HAP-1 (cell line): ENCODE results near the gene COL9A2.

Experiments
- DNase-seq, 2 experiments: peaks; one replicate each; pipeline ENCODE4 v3.0.0-alpha.2; 2016 to 2020; ENCODE audit warnings: low spot score in 2 of 2
- H3K27me3 ChIP-seq: fragments of 250-450 bp; sonication (Bioruptor Pico); 2 replicates; pipeline ENCODE4 v1.5.1; 2020; ENCODE audit warnings: low read depth, mild to moderate bottlenecking, moderate library complexity
- H3K36me3 ChIP-seq: fragments of 250-450 bp; sonication (Bioruptor Pico); replicated peaks from 2 replicates; pipeline ENCODE4 v1.5.1; 2020; ENCODE audit warnings: mild to moderate bottlenecking
- H3K4me1 ChIP-seq: fragments of 250-450 bp; sonication (Bioruptor Pico); 2 replicates; pipeline ENCODE4 v1.5.1; 2020; ENCODE audit warnings: mild to moderate bottlenecking
- H3K4me3 ChIP-seq: fragments of 250-450 bp; sonication (Bioruptor Pico); 2 replicates; pipeline ENCODE4 v1.5.1; 2020; ENCODE audit warnings: mild to moderate bottlenecking, moderate library complexity
- H3K9me3 ChIP-seq: fragments of 250-450 bp; sonication (Bioruptor Pico); 2 replicates; pipeline ENCODE4 v1.5.1; 2020; ENCODE audit warnings: mild to moderate bottlenecking, moderate library complexity
- in situ Hi-C: fragments of 300-500 bp; cut with MboI; formaldehyde crosslinking; loops from 3 replicates; pipeline ENCODE4 v1.14.3; 2020; ENCODE audit warnings: low sequenced_read_pairs, inconsistent platforms, mixed read lengths

The COL9A2 gene

DNA sequence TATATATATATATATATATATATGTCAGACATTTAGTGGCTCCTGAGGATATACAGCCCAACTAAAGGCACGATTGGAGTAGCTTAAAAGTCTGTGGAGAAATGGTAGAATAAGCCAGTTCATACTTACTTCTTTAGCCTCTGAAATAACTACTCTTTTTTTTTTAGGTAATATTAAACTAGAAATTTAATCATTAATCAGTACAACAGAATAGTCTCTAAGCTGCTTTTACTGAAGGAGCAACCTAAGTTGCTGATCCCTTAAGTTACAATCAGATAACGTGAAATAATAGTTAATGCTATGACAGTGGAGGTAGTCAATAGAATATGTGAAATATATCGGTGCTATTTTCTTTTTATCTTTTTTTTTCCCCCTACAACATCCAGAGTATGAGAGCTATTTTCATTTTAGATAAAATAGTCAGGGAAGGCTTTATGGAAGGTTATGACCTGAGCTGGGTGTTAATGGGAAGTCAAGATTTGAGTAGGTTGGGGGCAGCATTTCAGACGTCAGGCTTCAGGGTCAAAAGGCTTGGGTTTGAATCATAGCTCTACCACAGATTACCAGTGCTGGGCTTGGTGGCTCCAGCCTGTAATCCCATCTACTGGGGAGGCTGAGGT is 43.4 kb downstream of the COL9A2 start:
- DNase-seq: no peak
- H3K4me1 ChIP-seq: no peaks in the 10 kb centered on the region; the same call in 1 of the 2 replicates
- no peaks in the 10 kb centered on the region for H3K27me3 ChIP-seq
- H3K36me3 ChIP-seq: peaks cover 60% of the 10 kb centered on the region
- no peak overlapping the region for H3K4me3 ChIP-seq
- no peaks in the 10 kb centered on the region for H3K9me3 ChIP-seq
- in situ Hi-C loops: no loop called here

DNA sequence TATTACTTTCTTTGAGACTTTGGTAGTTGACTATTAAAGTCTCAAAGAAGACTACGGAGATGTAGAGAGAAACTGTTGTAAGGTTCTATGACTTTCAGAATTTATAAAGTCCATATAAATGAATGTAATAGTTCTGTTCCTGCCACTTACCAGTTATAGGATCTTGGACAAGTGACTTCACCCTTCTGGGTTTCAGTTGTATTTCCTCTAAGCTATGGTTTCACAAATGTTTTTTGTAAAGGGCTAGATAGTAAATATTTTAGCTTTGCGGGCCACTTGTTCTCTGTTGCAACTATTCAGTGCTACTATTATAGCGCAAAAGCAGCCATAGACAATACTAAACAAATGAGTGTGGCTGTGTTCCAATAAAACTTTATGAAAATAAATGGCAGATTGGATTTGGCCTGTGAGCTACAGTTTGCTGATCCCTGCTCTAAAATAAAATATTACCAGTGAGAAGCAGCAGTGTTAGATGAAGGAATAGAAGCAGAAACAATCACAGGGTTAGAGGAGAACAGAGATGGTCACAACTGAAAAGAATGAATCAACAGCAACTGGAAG is 44.4 kb downstream of the COL9A2 start:
- Histone ChIP-seq H3K27me3 (no peaks in the 10 kb centered on the region), H3K4me3 (no peak overlapping the region), H3K36me3 (peaks cover 67% of the 10 kb centered on the region), H3K9me3 (no peaks in the 10 kb centered on the region), H3K4me1 (no peaks in the 10 kb centered on the region; the same call in 1 of the 2 replicates)
- in situ Hi-C loops: no loop called here
- no peak for DNase-seq

DNA sequence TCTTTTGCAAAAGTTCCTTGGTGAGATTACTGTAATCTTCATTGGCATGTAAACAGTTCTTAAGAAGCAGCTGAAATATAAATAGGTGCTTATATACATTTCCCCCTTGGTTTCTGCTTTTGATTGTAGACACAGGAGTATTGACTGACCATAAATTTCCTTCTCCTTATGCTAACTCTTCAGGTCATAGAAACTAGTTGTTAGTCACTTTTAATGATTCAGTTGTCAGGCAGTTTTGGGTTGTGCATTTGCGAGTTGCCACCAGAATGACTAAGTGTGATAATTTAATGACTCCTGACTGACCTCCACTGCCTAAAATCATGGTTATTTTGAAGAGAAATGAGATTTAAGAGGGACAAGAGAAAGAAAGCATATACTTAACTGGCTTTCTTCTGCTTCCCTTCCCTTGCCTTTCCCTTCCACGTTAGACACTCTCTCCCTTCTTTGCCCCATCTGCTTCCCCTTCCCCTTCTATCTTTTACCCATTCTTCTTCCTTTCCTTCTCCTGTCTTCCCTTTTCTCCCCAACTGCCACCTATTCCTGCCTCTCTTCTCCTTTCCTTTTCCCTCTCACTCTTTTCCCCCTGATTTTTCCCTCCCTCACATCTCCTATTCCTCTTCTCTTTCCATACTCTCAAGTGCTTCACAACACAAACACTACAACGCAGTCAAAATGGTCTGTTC is 46.8 kb downstream of the COL9A2 start:
- H3K36me3 ChIP-seq: peaks cover 80% of the 10 kb centered on the region
- no peak for DNase-seq
- no peaks in the 10 kb centered on the region for H3K9me3 ChIP-seq
- in situ Hi-C loops: no loop called here
- H3K4me3 ChIP-seq: no peak overlapping the region
- H3K4me1 ChIP-seq: no peaks in the 10 kb centered on the region; the same call in 1 of the 2 replicates
- no peaks in the 10 kb centered on the region for H3K27me3 ChIP-seq

- H3K27me3 ChIP-seq: no peaks in the 10 kb centered on the region
- H3K9me3 ChIP-seq: no peaks in the 10 kb centered on the region
- H3K4me1 ChIP-seq: no peaks in the 10 kb centered on the region; the same call in 1 of the 2 replicates
- H3K36me3 ChIP-seq: peaks cover 78% of the 10 kb centered on the region
- no peak overlapping the region for H3K4me3 ChIP-seq
- in situ Hi-C loops: no loop called here
- no peak for DNase-seq
Measured at GRCh38 chr1:40268211-40268610, 48.9 kb downstream of the COL9A2 start.

DNA sequence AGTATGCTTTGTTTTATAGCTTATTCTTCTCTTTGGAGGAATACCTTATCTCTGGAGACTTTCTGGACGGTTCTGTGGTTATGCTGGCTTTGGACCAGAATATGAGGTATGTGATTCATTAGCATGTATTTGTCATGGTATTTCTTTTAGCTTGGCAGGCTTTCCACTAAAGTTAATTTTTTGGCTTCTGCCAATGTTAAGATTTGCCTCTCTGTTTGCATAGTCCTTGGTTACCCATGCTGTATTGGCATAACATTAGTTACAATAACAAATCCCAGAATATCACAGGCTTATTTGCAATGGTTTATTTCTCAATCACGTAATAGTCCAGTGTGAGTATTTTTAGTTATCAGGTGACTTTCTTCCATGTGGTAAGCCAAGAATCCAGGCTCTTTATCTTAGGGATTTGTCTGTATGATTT is 49.3 kb downstream of the COL9A2 start:
- Histone ChIP-seq H3K4me3 (no peak overlapping the region), H3K4me1 (no peaks in the 10 kb centered on the region; the same call in 1 of the 2 replicates), H3K9me3 (no peaks in the 10 kb centered on the region), H3K36me3 (peaks cover 79% of the 10 kb centered on the region), H3K27me3 (no peaks in the 10 kb centered on the region)
- in situ Hi-C loops: no loop called here
- DNase-seq: no peak

GRCh38 chr1:40266786-40267535 is 50.1 kb downstream of the COL9A2 start:
- H3K4me1 ChIP-seq: no peaks in the 10 kb centered on the region; the same call in 1 of the 2 replicates
- in situ Hi-C loops: no loop called here
- peaks cover 79% of the 10 kb centered on the region for H3K36me3 ChIP-seq
- no peaks in the 10 kb centered on the region for H3K9me3 ChIP-seq
- no peak for DNase-seq
- H3K4me3 ChIP-seq: no peak overlapping the region
- H3K27me3 ChIP-seq: no peaks in the 10 kb centered on the region

- in situ Hi-C loops: no loop called here
- Histone ChIP-seq H3K36me3 (peaks cover 79% of the 10 kb centered on the region), H3K27me3 (no peaks in the 10 kb centered on the region), H3K4me1 (peaks cover 1% of the 10 kb centered on the region; the same call in 1 of the 2 replicates), H3K9me3 (no peaks in the 10 kb centered on the region), H3K4me3 (no peak overlapping the region)
- DNase-seq: no peak
Measured at GRCh38 chr1:40265919-40266318, 51.2 kb downstream of the COL9A2 start.

- H3K27me3 ChIP-seq: no peaks in the 10 kb centered on the region
- H3K4me3 ChIP-seq: no peak overlapping the region
- DNase-seq: no peak
- H3K9me3 ChIP-seq: no peaks in the 10 kb centered on the region
- in situ Hi-C loops: no loop called here
- H3K4me1 ChIP-seq: peaks cover 8% of the 10 kb centered on the region
- H3K36me3 ChIP-seq: peaks cover 79% of the 10 kb centered on the region
Measured at GRCh38 chr1:40265298-40265697, 51.8 kb downstream of the COL9A2 start.

- Histone ChIP-seq H3K9me3 (no peaks in the 10 kb centered on the region), H3K4me3 (no peak overlapping the region), H3K36me3 (peaks cover 75% of the 10 kb centered on the region), H3K27me3 (no peaks in the 10 kb centered on the region), H3K4me1 (peaks cover 10% of the 10 kb centered on the region)
- in situ Hi-C loops: no loop called here
- no peak for DNase-seq
Measured at GRCh38 chr1:40264354-40264781, 52.7 kb downstream of the COL9A2 start.

DNA sequence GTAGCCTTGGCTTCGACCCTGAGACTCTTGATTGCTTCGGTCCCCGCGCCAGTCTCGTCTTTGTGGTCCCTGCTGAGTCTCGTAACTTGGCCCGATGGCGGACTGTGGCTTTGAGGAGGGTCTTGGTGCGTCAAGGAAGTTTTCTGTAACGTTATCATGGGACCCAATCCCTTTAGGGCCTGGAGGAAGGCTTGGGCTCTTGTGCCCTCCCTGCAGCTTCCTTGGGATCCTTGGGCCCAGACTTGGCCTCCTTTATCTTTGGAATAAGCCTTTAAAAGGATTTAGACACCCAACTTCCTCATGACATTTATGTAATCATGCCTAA is 58.7 kb downstream of the COL9A2 start:
- in situ Hi-C loops: no loop called here
- peaks cover 19% of the 10 kb centered on the region for H3K4me1 ChIP-seq
- peak overlapping the region; percentile 85 for H3K4me3 ChIP-seq
- DNase-seq: no peak
- H3K36me3 ChIP-seq: peaks cover 42% of the 10 kb centered on the region
- no peaks in the 10 kb centered on the region for H3K9me3 ChIP-seq
- no peaks in the 10 kb centered on the region for H3K27me3 ChIP-seq

DNA sequence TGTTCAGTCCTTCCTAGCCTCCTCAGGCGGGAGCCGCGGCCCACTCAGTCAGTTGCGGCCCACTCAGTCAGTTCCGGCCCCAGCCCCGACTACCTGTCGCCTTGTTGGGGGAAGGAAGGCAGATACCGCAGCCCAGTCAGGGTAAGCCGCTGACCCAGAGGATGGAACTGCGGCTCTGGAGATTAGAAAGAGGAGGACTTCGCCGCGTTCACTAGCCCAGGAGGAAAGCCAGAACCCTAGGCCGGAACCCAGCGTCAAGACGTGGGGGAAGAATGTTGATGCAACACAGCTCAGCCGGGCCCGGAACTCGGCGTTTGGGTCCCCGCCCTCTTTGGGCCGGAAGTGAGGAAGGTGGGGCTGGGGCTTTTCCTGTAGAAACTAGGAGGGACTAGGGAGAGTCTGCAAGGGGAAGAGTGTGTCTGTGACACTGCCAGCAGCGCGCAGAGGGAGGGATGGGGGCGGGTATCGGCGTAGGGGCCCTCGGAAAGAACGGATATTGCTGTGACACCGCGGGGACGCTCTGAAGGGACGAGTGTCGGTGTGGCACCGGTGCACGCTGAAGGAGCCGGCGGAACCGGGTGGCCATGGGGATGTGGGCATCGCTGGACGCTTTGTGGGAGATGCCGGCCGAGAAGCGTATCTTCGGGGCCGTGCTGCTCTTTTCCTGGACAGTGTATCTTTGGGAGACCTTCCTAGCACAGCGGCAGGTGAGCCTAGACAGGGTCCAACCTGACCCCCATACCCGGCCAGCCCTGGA is 59.2 kb downstream of the COL9A2 start, which contains the start of gene ZMPSTE24:
Gene ZMPSTE24 (plus strand): TSS at position 549 of the 757 bp plus-strand sequence. CDS start 36 bp downstream, at position 585.
- Histone ChIP-seq H3K4me3 (peak within 1 kb of the TSS; percentile 85), H3K27me3 (no peaks in the 10 kb centered on the region), H3K36me3 (peaks cover 36% of the 10 kb centered on the region), H3K4me1 (peaks cover 19% of the 10 kb centered on the region), H3K9me3 (no peaks in the 10 kb centered on the region)
- in situ Hi-C loops: no loop called here
- DNase-seq: peak; percentile 97

GRCh38 chr1:40257313-40257687 is 59.8 kb downstream of the COL9A2 start:
- Histone ChIP-seq H3K9me3 (no peaks in the 10 kb centered on the region), H3K36me3 (peaks cover 31% of the 10 kb centered on the region), H3K4me1 (peaks cover 19% of the 10 kb centered on the region), H3K4me3 (peak overlapping the region; percentile 85), H3K27me3 (no peaks in the 10 kb centered on the region)
- in situ Hi-C loops: no loop called here
- peak in 1 of 2 experiments; percentile 7 for DNase-seq

DNA sequence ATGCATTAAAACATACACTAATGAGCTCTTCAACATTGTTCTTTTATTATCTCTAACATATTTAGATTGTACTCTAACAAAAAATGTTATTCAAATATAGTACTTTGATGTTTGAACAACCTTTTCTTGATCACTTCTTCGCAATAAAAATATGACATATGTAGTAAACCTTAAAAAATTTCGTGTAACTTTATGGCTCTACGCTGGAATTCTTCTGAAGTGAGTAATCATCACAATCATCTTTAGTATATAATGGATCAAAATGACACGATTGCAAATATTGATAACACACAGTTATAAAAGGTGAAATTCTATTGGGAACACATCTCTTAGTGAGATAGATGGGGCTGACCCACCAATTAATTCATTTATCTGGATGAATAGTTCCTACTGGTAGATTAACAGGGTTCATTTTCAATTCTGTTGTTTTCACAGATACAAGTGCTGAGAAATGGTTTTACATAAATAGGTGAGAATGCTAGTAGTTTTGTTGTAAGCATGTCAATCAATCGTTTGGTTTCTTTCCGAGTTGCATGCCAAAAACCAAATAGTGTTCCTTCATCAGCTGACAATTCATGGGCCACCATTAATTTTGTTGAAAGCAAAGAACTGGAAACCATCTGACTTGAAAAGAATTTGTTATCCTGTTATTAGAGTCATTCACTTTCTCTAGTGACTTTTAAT is 60.5 kb downstream of the COL9A2 start:
- DNase-seq: no peak
- Histone ChIP-seq H3K4me1 (peaks cover 19% of the 10 kb centered on the region), H3K9me3 (no peaks in the 10 kb centered on the region), H3K27me3 (no peaks in the 10 kb centered on the region), H3K4me3 (peak overlapping the region; percentile 85), H3K36me3 (peaks cover 23% of the 10 kb centered on the region)
- in situ Hi-C loops: no loop called here
